Psoas muscle (tissue), 8 donors: ENCODE results near the gene FAM98C. TPM values are rescaled to one million over a fixed set of nuclear protein-coding genes. Genes with fewer than 3 reads are reported as not detected.
"Not testable (repeated sequence)": the region's sequence is repeated elsewhere in the genome, so short reads cannot be mapped to it uniquely, and the experiment has no call there.

Source experiments
- ATAC-seq, 4 donors: fragments of 200-7000 bp; cut with Tn5 transposase; one replicate each; pipeline ENCODE4 v1.9.1; 2020; ENCODE audit warnings: moderate library complexity in 3 of 4, mild to moderate bottlenecking in 2 of 4
- DNase-seq, 2 donors: peaks; one replicate each; pipeline ENCODE4 v3.0.0-alpha.2; 2020
- H3K27ac ChIP-seq: fragments of 200-600 bp; one replicate; pipeline ENCODE4 v1.8.0; 2022
- H3K27me3 ChIP-seq, 3 donors: fragments of 200-600 bp in 1 of 3; one replicate each; pipeline versions ENCODE4 v1.6.1 to v1.8.0; 2013 to 2022; ENCODE audit warnings: low read length in 2 of 3, mild to moderate bottlenecking in 2 of 3, moderate library complexity in 1 of 3; ENCODE audit not compliant: insufficient read depth in 3 of 3
- H3K36me3 ChIP-seq, 2 donors: fragments of 200-600 bp in 1 of 2; one replicate each; pipeline versions ENCODE4 v1.6.1 to v1.8.0; 2013 to 2022; ENCODE audit warnings: low read depth in 1 of 2, mild to moderate bottlenecking in 1 of 2, moderate library complexity in 1 of 2; ENCODE audit not compliant: insufficient read depth in 1 of 2
- H3K4me1 ChIP-seq: fragments of 200-600 bp; one replicate; pipeline ENCODE4 v1.8.0; 2022
- H3K4me3 ChIP-seq: fragments of 200-600 bp; one replicate; pipeline ENCODE4 v1.8.0; 2022; ENCODE audit warnings: mild to moderate bottlenecking
- H3K9me3 ChIP-seq: fragments of 200-600 bp; one replicate; pipeline ENCODE4 v1.8.0; 2022
- WGBS, 3 donors: extraction: QIAGEN DNeasy Blood & Tissue Kit; methylation state at CpG; one replicate each; pipeline versions ENCODE4 v1.1.6 to v1.1.7; 2013; 5-methylcytosine and 5-hydroxymethylcytosine counted together
- intact Hi-C, 2 donors: fragments of 100-400 bp; cut with DNase I; formaldehyde crosslinking; loops; one replicate each; pipeline versions ENCODE4 v1.11.0 to v1.14.2; 2022
- polyA plus RNA-seq, 3 donors: library from polyadenylated mRNA; stranded (reverse); fragments of 200-250 nt; gene quantifications; one replicate each; pipeline ENCODE4 v1.2.3, GENCODE V29; 2013
- total RNA-seq, 4 donors: library from RNA; stranded (reverse); fragmentation: NEBNext Ultra II Directional in 2 of 4; extraction: Animal tissue kit (Norgen Biotek cat#: 25700) in 2 of 4; gene quantifications; one replicate each; pipeline versions ENCODE4 v1.2.1 to v1.2.4, GENCODE V29; 2021 to 2023
- TF ChIP-seq, protein P1 (sequence below): fragments of 200-600 bp; IDR thresholded peaks from one replicate; pipeline ENCODE4 v1.8.0; 2022; ENCODE audit warnings: antibody characterized with exemption
- donor health status: healthy with polysubstance abuse.
- donor health status: DM: no; HTN: no; CAD: no; lungs with moderate emphysema.
- donor health status: Bipolar disorder and iron deficiency.
- donor health status: healthy.
- donor health status: DM: yes; HTN: yes; CAD: no.
- donor health status: DM: no; HTN: no; CAD: no.
- donor health status: DM: no; HTN: no; CAD: no.
- donor health status: DM: yes; HTN: yes; CAD: no.

FAM98C gene
- total and polyA plus RNA-seq, 7 donors: 1.1 to 6.6 (median 1.5) TPM

DNA sequence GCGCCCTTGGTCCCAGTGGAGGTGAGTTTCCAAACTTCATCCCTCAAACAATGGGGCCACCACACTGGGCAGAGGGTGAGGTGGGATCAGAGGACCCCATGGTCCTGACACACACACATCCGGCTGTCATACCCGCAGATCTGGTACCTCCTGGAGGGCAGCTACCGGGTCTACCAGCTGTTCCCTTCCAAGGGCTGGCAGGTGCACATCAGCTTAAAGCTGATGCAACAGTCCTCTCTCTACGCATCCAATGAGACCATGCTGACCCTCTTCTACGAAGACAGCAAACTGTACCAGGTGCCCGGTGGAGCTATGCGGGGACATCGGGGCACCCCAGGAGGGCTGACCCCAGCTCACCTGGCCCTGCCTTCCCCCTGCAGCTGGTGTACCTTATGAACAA is 42.5 kb upstream of the FAM98C start:
- WGBS, 3 donors: 58 to 64% (median 63%) methylated on average over 9 of the region's 9 CpGs
- H3K27ac ChIP-seq: no peak overlapping the region
- H3K4me3 ChIP-seq: no peak overlapping the region
- DNase-seq: no peak
- H3K36me3 ChIP-seq: no peaks in the 10 kb centered on the region
- peaks cover 0 to 41% (median 16%) of the 10 kb centered on the region in 3 donors for H3K27me3 ChIP-seq
- peaks cover 12% of the 10 kb centered on the region for H3K4me1 ChIP-seq
- no peak for ATAC-seq
- intact Hi-C loops: no loop called here
- TF ChIP-seq, protein P1, sequence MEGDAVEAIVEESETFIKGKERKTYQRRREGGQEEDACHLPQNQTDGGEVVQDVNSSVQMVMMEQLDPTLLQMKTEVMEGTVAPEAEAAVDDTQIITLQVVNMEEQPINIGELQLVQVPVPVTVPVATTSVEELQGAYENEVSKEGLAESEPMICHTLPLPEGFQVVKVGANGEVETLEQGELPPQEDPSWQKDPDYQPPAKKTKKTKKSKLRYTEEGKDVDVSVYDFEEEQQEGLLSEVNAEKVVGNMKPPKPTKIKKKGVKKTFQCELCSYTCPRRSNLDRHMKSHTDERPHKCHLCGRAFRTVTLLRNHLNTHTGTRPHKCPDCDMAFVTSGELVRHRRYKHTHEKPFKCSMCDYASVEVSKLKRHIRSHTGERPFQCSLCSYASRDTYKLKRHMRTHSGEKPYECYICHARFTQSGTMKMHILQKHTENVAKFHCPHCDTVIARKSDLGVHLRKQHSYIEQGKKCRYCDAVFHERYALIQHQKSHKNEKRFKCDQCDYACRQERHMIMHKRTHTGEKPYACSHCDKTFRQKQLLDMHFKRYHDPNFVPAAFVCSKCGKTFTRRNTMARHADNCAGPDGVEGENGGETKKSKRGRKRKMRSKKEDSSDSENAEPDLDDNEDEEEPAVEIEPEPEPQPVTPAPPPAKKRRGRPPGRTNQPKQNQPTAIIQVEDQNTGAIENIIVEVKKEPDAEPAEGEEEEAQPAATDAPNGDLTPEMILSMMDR: no peak
- H3K9me3 ChIP-seq: no peaks in the 10 kb centered on the region

DNA sequence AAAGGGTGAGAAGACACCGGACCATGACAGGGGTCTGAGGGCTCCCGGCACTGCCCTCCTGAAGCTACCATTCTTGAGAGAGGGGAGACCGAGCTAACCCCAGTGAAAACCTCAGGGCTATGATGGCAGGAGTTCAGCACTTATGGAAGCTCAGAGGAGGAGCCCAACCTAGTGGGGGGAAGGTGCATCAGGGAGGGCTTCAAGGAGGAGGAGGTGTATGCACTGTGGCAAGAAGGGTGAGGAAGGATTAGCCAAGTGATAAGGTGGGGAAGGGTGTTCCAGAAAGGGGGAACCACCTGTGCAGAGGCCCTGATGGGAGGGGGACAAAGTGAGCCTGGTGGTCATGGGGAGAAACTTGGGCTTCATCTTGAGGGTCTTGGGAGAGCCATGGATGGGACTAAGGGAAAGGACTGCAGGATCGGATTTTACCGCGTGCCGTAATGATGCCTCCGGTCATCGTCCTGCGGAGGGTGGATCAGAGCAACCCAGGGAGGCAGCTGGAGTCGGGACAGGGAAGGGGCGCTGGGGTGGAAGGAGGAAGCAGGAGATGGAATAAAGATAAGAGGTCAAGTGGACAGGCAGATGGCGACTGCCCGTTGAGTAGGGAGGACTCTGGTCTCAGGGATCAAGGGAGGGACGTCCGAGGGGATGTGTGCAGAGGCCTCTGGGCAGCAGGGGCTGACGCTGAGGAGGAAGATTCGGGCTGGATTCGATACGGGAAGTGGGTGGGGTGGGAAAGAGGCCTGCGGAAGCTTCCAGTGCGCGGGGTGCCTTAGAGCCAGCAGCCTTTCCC is 41.9 kb upstream of the FAM98C start:
- TF ChIP-seq, protein P1: no peak
- H3K4me3 ChIP-seq: peak overlapping the region; percentile 75
- no peaks in the 10 kb centered on the region for H3K9me3 ChIP-seq
- WGBS, 3 donors: 13 to 15% (median 15%) methylated on average over 17 to 23 of the region's 23 CpGs
- H3K27me3 ChIP-seq: peaks cover 0 to 36% (median 16%) of the 10 kb centered on the region in 3 donors
- peak in 2 of 4 donors; percentile 7 to 13 for ATAC-seq
- no peak overlapping the region for H3K27ac ChIP-seq
- no peak for DNase-seq
- no peaks in the 10 kb centered on the region for H3K36me3 ChIP-seq
- H3K4me1 ChIP-seq: peaks cover 12% of the 10 kb centered on the region
- intact Hi-C loops: no loop called here

DNA sequence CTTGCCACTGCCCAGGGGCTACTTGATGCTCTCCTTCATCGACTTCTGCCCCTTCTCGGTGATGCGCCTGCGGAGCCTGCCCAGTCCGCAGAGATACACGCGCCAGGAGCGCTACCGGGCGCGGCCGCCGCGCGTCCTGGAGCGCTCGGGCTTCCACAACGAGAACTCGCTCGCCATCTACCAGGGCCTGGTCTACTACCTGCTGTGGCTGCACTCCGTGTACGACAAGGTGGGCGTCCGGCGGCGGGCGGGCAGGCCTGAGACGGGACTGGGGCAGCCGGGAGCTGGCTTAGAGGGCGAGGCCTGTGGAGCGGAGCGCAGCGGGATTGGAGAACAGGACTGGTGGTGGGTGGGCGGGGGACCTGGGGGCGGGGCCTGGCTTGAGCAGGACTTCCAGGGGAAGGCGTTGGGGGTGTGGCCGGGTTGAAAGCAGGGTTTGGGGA is 41.2 kb upstream of the FAM98C start:
- intact Hi-C loops: no loop called here
- ATAC-seq (peak; percentile 70 to 89 (median 80)), DNase-seq (peak; percentile 68 to 79)
- H3K4me1 ChIP-seq: peaks cover 12% of the 10 kb centered on the region
- H3K4me3 ChIP-seq: peak overlapping the region; percentile 75
- peaks cover 0 to 31% (median 12%) of the 10 kb centered on the region in 3 donors for H3K27me3 ChIP-seq
- WGBS, 3 donors: 0 to 1% (median 0%) methylated on average over 30 to 37 of the region's 37 CpGs
- H3K27ac ChIP-seq: no peak overlapping the region
- H3K36me3 ChIP-seq: no peaks in the 10 kb centered on the region
- TF ChIP-seq, protein P1: peak; percentile 8
- H3K9me3 ChIP-seq: no peaks in the 10 kb centered on the region

DNA sequence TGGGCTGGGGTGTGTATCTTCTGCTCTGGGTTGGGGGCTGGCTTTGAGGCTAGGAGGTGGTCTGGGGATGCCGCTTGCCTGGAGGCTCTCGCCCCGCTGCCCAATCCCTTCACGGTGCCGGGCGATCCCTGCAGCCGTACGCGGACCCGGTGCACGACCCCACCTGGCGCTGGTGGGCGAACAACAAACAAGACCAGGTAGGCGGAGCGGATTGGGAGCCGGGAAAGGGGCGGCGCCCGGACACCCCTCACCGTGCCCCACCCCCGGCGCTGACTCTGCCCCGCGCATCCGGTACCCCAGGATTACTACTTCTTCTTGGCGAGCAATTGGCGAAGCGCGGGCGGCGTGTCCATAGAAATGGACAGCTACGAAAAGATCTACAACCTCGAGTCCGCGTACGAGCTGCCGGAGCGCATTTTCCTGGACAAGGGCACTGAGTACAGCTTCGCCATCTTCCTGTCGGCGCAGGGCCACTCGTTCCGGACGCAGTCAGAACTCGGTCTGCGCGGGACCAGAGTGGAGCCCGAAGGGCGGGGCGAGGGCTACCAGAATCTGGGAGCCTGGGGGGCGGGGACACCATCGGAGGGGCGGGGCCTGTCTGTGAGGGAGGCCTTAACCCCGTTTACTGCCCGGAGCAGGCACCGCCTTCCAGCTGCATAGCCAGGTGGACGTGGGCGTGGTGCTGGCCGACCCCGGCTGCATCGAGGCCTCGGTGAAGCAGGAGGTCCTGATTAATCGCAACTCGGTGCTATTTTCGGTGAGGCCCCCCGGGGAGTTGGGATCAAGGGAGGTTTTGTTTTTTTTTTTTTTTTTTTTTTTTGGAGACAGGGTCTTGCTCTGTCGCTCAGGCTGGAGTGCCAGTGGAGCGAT is 40.6 kb upstream of the FAM98C start:
- intact Hi-C loops: no loop called here
- H3K9me3 ChIP-seq: no peaks in the 10 kb centered on the region
- TF ChIP-seq, protein P1: no peak
- DNase-seq: peak; percentile 83 to 87
- ATAC-seq: peak; percentile 56 to 74 (median 68)
- peaks cover 12% of the 10 kb centered on the region for H3K4me1 ChIP-seq
- H3K4me3 ChIP-seq: peak overlapping the region; percentile 75
- WGBS, 3 donors: 2% methylated on average over 60 to 68 of the region's 68 CpGs
- peak overlapping the region; percentile 36 for H3K27ac ChIP-seq
- H3K27me3 ChIP-seq: peaks cover 0 to 26% (median 9%) of the 10 kb centered on the region in 3 donors
- no peaks in the 10 kb centered on the region for H3K36me3 ChIP-seq

DNA sequence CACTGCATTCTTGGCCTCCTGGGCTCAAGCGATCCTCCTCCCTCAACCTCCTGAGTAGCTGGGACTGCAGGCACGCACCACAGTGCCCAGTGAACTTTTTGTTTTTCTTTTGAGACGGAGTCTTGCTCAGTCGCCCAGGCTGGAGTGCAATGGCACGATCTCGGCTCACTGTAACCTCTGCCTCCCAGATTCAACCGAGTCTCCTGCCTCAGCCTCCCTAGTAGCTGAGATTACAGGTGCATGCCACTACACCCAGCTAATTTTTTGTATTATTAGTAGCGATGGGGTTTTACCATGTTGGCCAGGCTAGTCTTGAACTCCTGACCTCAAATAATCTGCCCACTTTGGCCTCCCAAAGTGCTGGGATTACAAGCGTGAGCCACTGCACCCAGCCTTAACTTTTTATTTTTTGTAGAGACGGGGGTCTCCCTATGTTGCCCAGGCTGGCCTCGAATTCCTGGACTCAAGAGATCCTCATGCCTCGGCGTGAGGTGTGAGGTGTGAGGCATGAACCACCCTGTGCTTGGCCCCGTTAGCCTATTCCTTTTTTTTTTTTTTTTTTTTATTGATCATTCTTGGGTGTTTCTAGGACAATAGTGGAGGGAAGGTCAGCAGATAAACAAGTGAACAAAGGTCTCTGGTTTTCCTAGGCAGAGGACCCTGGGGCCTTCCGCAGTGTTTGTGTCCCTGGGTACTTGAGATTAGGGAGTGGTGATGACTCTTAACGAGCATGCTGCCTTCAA is 39.8 kb upstream of the FAM98C start:
- H3K4me1 ChIP-seq: peaks cover 12% of the 10 kb centered on the region
- H3K27ac ChIP-seq, DNase-seq, H3K9me3 ChIP-seq, intact Hi-C loops, ATAC-seq, H3K36me3 ChIP-seq: not testable (repeated sequence)
- H3K4me3 ChIP-seq: peak overlapping the region; percentile 75
- 77 to 79% (median 79%) methylated on average over 14 to 15 of the region's 16 CpGs for WGBS, 3 donors
- peaks cover 0 to 27% (median 9%) of the 10 kb centered on the region in 3 donors for H3K27me3 ChIP-seq
